ENCODE measurements around the gene PTPRU.
"Not testable (repeated sequence)": the region's sequence is repeated elsewhere in the genome, so short reads cannot be mapped to it uniquely, and the experiment has no call there.

The PTPRU gene

DNA sequence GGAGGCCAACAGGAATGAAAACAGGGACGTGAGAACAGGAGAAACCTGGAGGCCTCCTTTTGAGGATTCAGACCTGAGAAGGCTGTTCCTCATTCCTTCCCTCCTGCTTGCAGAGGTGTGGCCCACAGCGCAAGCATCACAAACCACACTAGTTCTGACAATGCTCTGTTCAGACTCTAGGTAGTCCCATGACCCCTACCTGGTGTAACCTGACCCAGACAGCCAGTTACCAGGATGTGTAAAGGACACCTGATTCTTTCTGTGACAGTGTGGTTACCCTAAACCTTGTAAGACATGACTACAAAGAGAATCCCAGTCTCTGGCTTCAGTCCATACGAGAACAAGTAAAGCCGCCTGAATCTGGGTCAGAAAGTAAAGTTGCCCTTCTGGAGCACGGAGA lies 8.8 kb upstream of the PTPRU start:
- TF ChIP-seq JUND (IDR thresholded peaks at IDR 0.05; ENCODE audit: low read depth) = no peak
- peak in 1 of 2 experiments; percentile 92 for DNase-seq (ENCODE audit: low read depth in 1 of 2, low spot score in 1 of 2)
- in situ Hi-C loops (cut with HindIII; ENCODE audit: low pct_unique_long_range_greater_than_20kb, low sequenced_read_pairs) = no loop called here

DNA sequence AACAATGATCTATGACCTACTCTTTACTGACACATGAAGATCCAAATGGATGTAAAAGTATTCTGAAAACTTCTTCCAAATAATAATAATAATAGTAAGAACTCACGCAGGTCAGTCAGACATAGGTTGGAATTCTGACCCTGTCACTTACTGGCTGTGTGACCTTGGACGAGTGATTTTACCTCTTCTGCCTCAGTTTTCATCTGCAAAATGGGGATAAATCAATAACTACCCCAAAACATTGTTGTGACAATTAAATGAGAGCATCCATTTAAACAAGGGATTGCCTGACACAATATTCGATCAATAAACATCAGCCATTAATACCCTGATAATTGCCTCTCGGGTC lies 6.1 kb upstream of the PTPRU start:
- TF ChIP-seq JUND (IDR thresholded peaks at IDR 0.05; ENCODE audit: low read depth) = no peak
- DNase-seq (ENCODE audit: low read depth in 1 of 2, low spot score in 1 of 2) = no peak
- in situ Hi-C loops (cut with HindIII; ENCODE audit: low pct_unique_long_range_greater_than_20kb, low sequenced_read_pairs) = no loop called here

DNA sequence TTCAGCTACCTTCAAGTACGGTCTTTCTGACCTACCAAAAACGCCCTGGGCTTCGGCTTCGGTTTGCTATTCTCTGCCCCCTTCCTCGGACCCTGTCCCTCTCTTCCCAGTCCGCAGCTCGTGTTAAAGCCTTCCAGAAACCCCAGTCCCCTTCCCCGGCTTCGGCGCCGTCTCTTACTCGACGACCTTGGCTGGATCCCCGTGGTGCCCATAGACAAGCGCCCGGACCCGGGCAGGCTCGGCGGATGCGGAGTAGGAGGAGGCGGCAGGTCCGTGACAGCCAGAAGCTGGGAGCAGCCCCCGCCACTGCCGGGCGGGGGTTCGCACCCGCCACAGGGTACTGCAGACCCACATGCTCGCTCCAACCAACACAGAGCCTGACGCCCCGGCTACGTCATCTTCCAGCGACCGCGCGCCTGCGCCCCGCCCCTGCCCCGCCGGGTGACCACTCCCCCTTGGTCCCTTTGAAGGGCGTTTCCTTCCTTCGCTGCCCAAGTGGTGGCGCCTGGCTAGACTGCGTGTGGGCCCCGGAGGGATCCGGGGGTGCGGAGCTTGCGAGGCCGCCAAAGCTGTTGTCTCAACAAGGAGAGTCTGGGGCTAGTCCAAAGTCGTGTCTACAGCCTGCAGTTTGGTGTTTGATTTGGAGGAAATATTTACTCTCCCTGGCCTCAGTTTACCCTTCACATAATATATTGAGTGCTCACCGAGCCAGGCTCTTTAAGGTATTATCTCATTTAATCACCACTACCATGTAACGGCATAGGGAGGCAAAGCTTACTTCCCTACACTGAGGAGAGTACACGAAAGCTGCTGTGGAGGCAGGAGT lies 5.6 kb upstream of the PTPRU start, which contains the start of gene MECR:
Gene MECR (minus strand): TSS at position 382 of the 826 bp plus-strand sequence. CDS start 28 bp downstream, at position 354.
- in situ Hi-C loops (cut with HindIII; ENCODE audit: low pct_unique_long_range_greater_than_20kb, low sequenced_read_pairs) = no loop called here
- no peak for TF ChIP-seq JUND (IDR thresholded peaks at IDR 0.05; ENCODE audit: low read depth)
- peak; percentile 81 to 92 for DNase-seq (ENCODE audit: low read depth in 1 of 2, low spot score in 1 of 2)

DNA sequence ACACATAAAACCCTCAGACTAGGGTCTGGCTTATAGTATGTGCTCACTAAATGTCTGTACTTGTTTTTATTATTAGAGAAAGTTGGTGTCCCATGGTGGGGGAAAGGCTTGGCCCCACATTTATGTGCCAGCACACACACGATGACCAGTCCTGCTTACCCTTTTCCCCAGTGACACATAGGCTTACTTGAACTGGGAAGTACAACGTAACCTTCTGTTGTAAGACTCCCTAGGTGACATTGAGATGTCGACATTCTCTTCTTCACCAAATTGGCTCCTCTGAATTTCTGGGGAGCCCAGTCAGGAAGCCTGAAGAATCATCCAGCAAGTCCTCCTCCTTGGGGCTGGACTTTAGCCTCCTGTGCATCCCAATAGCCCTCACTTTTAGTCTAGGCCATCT lies 3.9 kb upstream of the PTPRU start:
- DNase-seq (ENCODE audit: low read depth in 1 of 2, low spot score in 1 of 2) = no peak
- TF ChIP-seq JUND (IDR thresholded peaks at IDR 0.05; ENCODE audit: low read depth) = no peak
- in situ Hi-C loops (cut with HindIII; ENCODE audit: low pct_unique_long_range_greater_than_20kb, low sequenced_read_pairs) = no loop called here

DNA sequence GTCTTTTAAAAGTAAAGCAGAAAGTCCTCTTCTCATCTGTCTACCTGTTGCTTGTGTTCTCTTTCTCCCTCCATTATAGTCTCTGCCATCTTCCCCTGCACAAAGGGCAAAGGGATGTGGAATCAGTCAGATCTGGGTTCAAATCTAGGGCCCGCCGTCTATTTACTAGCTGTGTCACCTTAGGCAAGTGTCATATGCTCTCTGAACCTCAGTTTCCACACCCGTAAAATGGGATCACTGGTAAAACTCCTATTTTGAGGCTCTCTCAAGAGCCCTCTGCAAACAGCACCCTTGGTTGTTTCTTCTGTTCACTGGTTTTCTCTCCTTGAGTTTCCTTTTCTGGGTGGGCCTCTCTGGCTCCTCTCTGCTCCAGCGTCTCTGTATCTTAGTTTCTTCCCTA lies 2.6 kb upstream of the PTPRU start:
- DNase-seq (ENCODE audit: low read depth in 1 of 2, low spot score in 1 of 2) = no peak
- TF ChIP-seq JUND (IDR thresholded peaks at IDR 0.05; ENCODE audit: low read depth) = no peak
- in situ Hi-C loops (cut with HindIII; ENCODE audit: low pct_unique_long_range_greater_than_20kb, low sequenced_read_pairs) = no loop called here

DNA sequence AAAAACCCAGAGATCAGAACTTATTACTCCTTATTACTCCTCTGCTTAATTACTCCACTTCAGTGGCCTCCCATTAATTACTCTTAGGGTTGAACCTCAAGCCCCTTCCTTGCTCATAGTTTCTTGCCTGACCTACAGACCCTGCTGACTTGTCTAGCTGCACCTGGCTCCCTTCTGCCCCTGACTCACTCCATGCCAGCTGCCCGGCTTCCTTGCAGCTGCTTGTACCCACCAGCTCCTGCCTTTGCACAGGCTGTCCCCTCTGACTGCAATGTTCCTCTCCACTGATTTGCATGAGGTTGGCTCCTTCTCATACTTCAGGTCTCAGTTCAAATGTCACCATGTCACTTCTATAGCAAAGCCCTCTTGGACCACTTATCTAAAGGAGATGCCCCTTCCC lies 1.9 kb upstream of the PTPRU start:
- no peak for TF ChIP-seq JUND (IDR thresholded peaks at IDR 0.05; ENCODE audit: low read depth)
- in situ Hi-C loops (cut with HindIII; ENCODE audit: low pct_unique_long_range_greater_than_20kb, low sequenced_read_pairs) = no loop called here
- DNase-seq (ENCODE audit: low read depth in 1 of 2, low spot score in 1 of 2) = no peak

DNA sequence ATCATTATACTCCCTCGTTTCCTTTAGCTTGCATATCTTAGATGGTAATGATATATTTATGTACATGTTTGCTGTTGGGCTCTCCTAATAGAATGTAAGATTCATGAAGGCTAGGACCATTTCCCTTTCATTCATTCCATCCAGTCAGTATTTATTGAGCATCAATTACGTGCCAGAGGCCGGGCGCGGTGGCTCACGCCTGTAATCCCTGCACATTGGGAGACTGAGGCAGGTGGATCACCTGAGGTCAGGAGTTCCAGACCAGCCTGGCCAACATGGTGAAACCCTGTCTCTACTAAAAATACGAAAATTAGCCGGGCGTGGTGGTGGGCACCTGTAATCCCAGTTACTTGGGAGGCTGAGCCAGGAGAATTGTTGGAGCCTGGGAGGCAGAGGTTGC lies 1.4 kb upstream of the PTPRU start:
- DNase-seq (ENCODE audit: low read depth in 1 of 2, low spot score in 1 of 2); in situ Hi-C loops (cut with HindIII; ENCODE audit: low pct_unique_long_range_greater_than_20kb, low sequenced_read_pairs): not testable (repeated sequence)

DNA sequence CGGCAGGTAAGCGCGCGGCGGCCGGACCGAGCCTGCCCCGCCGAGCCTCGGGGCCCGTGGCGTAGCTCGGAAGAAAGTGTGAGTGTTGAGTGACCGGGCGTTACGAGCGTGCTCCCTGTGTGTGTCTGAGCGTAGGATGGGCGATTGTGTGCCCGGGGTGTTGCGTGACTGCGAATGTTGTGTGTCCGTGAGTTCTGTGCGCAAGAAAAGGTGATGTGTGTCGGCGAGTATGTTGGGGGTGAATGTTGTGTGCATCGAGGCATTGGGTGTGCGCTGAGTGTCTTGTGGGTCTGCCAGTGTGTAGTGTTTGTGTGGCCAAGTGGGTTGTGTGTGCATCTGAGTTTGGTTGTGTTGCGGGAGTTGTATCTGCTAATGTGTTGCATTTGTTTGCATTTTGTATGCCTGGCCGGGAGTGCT lies 398 bp downstream of the PTPRU start:
- no peak for TF ChIP-seq JUND (IDR thresholded peaks at IDR 0.05; ENCODE audit: low read depth)
- DNase-seq (ENCODE audit: low read depth in 1 of 2, low spot score in 1 of 2) = peak in 1 of 2 experiments; percentile 32
- in situ Hi-C loops (cut with HindIII; ENCODE audit: low pct_unique_long_range_greater_than_20kb, low sequenced_read_pairs) = no loop called here

DNA sequence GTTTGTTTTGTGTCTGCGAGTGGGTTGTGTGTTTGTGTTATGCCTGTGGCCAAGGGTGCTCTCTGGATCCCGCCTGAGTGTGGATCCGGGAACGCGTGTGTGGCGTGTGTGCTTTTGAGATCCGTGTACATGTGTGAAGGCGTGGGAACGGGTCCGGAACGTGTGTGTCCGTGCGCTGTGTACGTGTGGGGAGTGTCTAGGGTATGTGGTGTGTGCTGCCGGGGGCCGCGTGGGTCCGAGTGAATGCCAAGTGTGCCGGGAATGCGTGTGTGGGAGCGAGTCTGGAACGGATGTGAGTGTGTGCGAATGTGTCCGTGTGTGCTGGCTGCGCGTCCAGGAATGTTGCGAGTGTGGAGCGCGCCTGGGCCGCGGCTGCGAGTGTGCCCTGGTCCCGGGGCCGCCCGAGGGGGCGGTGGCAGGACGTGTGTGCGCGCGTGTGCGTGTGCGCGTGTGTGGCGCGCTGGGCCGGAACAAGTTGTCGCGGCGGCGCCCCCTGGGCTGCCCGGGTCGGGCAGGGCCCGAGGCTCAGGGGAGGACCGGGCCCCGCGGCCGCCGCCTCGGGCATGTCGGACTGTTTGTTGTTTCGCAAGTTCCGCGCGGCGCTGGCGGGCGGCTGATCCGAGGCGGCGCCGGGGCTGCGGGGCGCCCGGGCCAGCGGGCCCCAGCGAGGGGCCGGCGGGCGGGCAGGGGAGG lies 953 bp downstream of the PTPRU start:
- no peak for TF ChIP-seq JUND (IDR thresholded peaks at IDR 0.05; ENCODE audit: low read depth)
- in situ Hi-C loops (cut with HindIII; ENCODE audit: low pct_unique_long_range_greater_than_20kb, low sequenced_read_pairs) = no loop called here
- peak; percentile 35 to 51 for DNase-seq (ENCODE audit: low read depth in 1 of 2, low spot score in 1 of 2)

DNA sequence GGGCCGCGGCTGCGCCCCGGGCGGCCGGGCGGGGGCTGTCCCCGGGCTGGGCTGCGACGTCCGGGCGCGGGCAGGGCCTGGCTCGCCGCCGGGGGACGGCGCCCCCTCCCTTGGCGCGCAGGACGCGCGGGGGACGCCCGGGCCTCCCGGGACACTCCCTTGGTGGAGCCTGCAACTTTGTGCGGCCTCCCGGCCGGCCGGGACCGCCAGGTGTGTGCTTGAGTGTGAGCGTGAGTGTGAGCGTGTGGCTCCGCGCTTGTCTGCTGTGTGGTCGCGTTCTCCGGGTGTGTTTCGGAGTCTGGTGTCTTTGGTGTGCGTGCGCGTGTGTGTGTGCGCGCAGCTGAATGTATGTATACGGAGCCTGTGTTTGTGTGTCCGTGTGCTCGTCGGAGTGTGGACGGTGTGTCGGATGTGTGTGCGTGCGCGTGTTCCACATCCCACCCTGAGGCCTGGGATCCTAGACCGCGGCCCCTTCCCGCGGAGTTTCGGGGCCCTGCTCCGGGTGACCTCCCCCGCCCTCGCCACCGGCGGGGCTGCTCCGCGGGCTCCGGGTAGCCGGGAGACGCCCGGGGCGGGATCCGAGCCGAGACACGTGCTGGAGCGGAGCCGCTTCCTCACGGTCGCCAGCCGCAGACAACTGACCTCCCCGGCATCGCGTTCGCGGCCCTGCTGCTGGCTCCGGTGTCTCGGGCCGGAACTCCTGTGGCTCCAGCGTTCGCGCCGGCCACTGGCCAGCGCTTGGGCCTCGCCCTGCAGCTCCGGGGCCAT lies 1.7 kb downstream of the PTPRU start:
- peak in 1 of 2 experiments; percentile 30 for DNase-seq (ENCODE audit: low read depth in 1 of 2, low spot score in 1 of 2)
- in situ Hi-C loops (cut with HindIII; ENCODE audit: low pct_unique_long_range_greater_than_20kb, low sequenced_read_pairs) = no loop called here
- no peak for TF ChIP-seq JUND (IDR thresholded peaks at IDR 0.05; ENCODE audit: low read depth)

DNA sequence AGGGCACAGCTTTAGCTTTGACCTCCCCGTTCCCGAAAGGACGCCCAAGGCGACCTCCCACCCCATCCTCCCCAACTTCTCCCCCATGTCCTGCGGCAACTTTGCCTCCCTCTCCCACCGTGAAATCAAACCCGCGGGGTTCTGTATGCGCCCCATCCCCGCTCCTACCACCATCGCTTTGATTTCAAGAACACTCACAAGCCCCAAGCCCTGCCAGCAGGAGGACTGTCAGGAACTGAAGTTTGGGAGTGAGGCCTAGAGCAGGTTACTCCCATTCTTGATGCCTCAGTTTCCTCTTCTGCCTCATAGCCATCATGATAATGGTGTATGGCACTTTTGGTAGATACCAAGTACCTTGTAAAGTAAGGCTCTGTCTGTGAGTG lies 2.3 kb downstream of the PTPRU start:
- TF ChIP-seq JUND (IDR thresholded peaks at IDR 0.05; ENCODE audit: low read depth) = no peak
- in situ Hi-C loops (cut with HindIII; ENCODE audit: low pct_unique_long_range_greater_than_20kb, low sequenced_read_pairs) = no loop called here
- DNase-seq (ENCODE audit: low read depth in 1 of 2, low spot score in 1 of 2) = no peak

DNA sequence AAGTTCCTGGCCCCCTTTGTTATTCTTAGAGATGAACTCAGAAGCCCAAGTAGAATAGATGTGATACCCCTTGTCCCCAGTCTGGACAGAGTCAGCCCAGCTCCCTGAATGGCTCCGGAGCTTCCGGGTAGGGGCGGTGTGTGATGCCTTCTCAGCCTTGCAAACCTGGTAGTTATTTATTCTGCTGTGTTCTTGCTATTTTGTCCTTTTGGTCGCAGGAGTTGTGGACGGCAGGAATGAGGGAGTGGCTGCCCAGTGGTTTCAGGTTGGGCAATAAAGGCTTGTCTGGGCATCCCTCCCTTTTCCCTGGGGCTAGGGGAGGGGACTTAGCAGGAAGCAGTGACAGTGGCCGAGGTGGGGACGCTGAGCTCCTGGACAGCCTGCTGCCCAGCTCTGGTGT lies 2.8 kb downstream of the PTPRU start:
- DNase-seq (ENCODE audit: low read depth in 1 of 2, low spot score in 1 of 2) = peak; percentile 42 to 80
- no peak for TF ChIP-seq JUND (IDR thresholded peaks at IDR 0.05; ENCODE audit: low read depth)
- in situ Hi-C loops (cut with HindIII; ENCODE audit: low pct_unique_long_range_greater_than_20kb, low sequenced_read_pairs) = no loop called here

DNA sequence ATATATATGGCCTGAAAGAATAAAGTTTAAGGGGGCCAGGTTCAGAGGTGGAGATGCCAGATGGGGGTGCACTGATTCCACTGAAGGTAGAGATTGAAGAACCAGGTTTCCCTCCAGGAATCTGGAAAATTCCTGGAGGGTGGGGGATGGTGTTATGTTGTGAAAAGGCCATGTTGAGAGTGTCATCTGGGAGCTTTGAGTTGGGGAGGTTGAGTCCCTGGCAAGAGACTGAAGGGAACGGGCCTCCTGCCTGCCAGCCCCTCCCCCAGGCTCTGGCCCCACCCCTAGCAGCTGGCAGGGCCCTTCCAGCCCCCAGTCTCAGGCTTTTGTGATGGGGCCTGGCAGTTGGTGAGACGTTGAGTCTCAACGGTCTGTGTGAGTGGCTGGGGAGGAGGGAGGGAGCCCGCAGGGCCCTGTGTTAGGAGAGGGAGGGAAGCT lies 4.1 kb downstream of the PTPRU start:
- no peak for TF ChIP-seq JUND (IDR thresholded peaks at IDR 0.05; ENCODE audit: low read depth)
- in situ Hi-C loops (cut with HindIII; ENCODE audit: low pct_unique_long_range_greater_than_20kb, low sequenced_read_pairs) = no loop called here
- peak in 1 of 2 experiments; percentile 19 for DNase-seq (ENCODE audit: low read depth in 1 of 2, low spot score in 1 of 2)

Measured in T47D (cell line).